GM12878 (cell line): Measurements from ENCODE around the gene UVRAG. TPM values are rescaled to one million over a fixed set of nuclear protein-coding genes. Genes with fewer than 3 reads are reported as not detected.

Experiments used
- CREB1 ChIP-seq: IDR thresholded peaks from 2 replicates; pipeline ENCODE4 v1.6.1; 2012; ENCODE audit warnings: low read depth, mild to moderate bottlenecking, inconsistent platforms
- DPF2 ChIP-seq: fragments of 450-650 bp; IDR thresholded peaks from 2 replicates; pipeline ENCODE4 v1.6.1; 2017; ENCODE audit warnings: mild to moderate bottlenecking
- JUNB ChIP-seq: IDR thresholded peaks from 2 replicates; pipeline ENCODE4 v1.6.1; 2016; ENCODE audit warnings: antibody characterized with exemption, mild to moderate bottlenecking
- LARP7 ChIP-seq: fragments of 450-650 bp; IDR thresholded peaks from 2 replicates; pipeline ENCODE4 v1.6.1; 2017; ENCODE audit warnings: mild to moderate bottlenecking
- PAX5 ChIP-seq: IDR thresholded peaks from 2 replicates; pipeline ENCODE4 v1.6.1; 2011; ENCODE audit warnings: low read depth, low read length, borderline replicate concordance
- RB1 ChIP-seq: fragments of 450-650 bp; formaldehyde crosslinking; IDR thresholded peaks from 2 replicates; pipeline ENCODE4 v1.6.1; 2017; ENCODE audit warnings: mild to moderate bottlenecking, borderline replicate concordance
- TCF3 ChIP-seq: IDR thresholded peaks from 2 replicates; pipeline ENCODE4 v1.6.1; 2012; ENCODE audit warnings: low read depth, mild to moderate bottlenecking, low read length, borderline replicate concordance; ENCODE audit not compliant: insufficient read depth
- polyA plus RNA-seq, 11 experiments: library from polyadenylated mRNA; depleted of rRNA in 4 of 11; unstranded in 6 of 11; stranded (reverse) in 5 of 11; fragments of >200 nt; fragmentation: Nextera tagmentation in 4 of 11; fragmentation: Illumina TruSeq in 1 of 11; extraction: Ambion mirVana in 4 of 11; extraction: Trizol in 1 of 11; gene quantifications; 1 replicate in 1 of 11; 2 replicates in 10 of 11; pipeline versions ENCODE4 v1.2.1 to v1.2.3, GENCODE V29; 2011 to 2016; ENCODE audit warnings: inconsistent platforms in 2 of 11, missing spikeins in 2 of 11, low read depth in 1 of 11
- total RNA-seq, 4 experiments: library from RNA; depleted of rRNA in 3 of 4; stranded (reverse); fragments of >200 nt in 3 of 4; fragmentation: Illumina TruSeq in 1 of 4; extraction: Trizol in 1 of 4; gene quantifications; 2 replicates each; pipeline versions ENCODE4 v1.2.1 to v1.2.3, GENCODE V29; 2013 to 2021
- TF ChIP-seq, protein P1 (sequence below): fragments of 450-650 bp; formaldehyde crosslinking; IDR thresholded peaks from 2 replicates; pipeline ENCODE4 v1.4.0; 2020; ENCODE audit warnings: mild to moderate bottlenecking, moderate library complexity
- TF ChIP-seq, protein P2 (sequence below): IDR thresholded peaks from 2 replicates; pipeline ENCODE4 v1.6.1; 2011; ENCODE audit warnings: low read depth, mild to moderate bottlenecking, low read length, moderate library complexity, borderline replicate concordance; ENCODE audit errors: extremely low read depth
- TF ChIP-seq, protein P3 (sequence below): IDR thresholded peaks from 2 replicates; pipeline ENCODE4 v1.6.1; 2012; ENCODE audit warnings: mild to moderate bottlenecking, low read depth, low read length

The UVRAG gene
- total and polyA plus RNA-seq, 10 of the 15 experiments (the other 5 are each of a cell fraction or from before 2014, with no cell fraction given): 7.0 to 43.4 (median 37.0) TPM

DNA sequence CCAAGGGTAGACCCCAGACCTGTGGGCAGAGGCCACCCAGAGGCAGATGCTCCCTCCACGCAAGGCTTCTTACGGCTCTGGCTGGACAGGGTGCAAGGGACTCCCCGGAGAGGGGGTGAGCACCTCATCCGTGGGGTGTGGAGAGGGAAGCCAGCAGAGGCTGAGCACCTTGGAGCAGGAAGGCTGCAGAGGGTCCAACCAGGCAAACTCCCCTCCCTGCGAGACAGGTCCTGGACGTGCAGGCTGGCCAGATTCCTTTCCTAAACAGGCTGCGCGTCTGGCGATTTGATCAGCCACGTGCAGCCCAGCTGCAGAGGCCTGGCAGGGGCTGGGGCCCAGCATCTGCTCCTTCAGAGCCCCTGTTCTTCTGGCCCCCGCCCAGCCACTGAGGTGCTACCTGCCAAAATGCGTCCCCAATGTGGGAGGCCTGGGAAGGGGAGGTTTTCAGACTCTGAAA, 342.0 kb downstream of the UVRAG start (continued):
- TF ChIP-seq, protein P1, sequence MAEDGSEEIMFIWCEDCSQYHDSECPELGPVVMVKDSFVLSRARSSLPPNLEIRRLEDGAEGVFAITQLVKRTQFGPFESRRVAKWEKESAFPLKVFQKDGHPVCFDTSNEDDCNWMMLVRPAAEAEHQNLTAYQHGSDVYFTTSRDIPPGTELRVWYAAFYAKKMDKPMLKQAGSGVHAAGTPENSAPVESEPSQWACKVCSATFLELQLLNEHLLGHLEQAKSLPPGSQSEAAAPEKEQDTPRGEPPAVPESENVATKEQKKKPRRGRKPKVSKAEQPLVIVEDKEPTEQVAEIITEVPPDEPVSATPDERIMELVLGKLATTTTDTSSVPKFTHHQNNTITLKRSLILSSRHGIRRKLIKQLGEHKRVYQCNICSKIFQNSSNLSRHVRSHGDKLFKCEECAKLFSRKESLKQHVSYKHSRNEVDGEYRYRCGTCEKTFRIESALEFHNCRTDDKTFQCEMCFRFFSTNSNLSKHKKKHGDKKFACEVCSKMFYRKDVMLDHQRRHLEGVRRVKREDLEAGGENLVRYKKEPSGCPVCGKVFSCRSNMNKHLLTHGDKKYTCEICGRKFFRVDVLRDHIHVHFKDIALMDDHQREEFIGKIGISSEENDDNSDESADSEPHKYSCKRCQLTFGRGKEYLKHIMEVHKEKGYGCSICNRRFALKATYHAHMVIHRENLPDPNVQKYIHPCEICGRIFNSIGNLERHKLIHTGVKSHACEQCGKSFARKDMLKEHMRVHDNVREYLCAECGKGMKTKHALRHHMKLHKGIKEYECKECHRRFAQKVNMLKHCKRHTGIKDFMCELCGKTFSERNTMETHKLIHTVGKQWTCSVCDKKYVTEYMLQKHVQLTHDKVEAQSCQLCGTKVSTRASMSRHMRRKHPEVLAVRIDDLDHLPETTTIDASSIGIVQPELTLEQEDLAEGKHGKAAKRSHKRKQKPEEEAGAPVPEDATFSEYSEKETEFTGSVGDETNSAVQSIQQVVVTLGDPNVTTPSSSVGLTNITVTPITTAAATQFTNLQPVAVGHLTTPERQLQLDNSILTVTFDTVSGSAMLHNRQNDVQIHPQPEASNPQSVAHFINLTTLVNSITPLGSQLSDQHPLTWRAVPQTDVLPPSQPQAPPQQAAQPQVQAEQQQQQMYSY (CRISPR knock-in tag): no peak
- TF ChIP-seq, protein P2, sequence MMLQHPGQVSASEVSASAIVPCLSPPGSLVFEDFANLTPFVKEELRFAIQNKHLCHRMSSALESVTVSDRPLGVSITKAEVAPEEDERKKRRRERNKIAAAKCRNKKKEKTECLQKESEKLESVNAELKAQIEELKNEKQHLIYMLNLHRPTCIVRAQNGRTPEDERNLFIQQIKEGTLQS: no peak
- TF ChIP-seq LARP7 (no peak), CREB1 (no peak), DPF2 (no peak), TCF3 (no peak), JUNB (no peak), PAX5 (no peak), RB1 (no peak)
- TF ChIP-seq, protein P3, sequence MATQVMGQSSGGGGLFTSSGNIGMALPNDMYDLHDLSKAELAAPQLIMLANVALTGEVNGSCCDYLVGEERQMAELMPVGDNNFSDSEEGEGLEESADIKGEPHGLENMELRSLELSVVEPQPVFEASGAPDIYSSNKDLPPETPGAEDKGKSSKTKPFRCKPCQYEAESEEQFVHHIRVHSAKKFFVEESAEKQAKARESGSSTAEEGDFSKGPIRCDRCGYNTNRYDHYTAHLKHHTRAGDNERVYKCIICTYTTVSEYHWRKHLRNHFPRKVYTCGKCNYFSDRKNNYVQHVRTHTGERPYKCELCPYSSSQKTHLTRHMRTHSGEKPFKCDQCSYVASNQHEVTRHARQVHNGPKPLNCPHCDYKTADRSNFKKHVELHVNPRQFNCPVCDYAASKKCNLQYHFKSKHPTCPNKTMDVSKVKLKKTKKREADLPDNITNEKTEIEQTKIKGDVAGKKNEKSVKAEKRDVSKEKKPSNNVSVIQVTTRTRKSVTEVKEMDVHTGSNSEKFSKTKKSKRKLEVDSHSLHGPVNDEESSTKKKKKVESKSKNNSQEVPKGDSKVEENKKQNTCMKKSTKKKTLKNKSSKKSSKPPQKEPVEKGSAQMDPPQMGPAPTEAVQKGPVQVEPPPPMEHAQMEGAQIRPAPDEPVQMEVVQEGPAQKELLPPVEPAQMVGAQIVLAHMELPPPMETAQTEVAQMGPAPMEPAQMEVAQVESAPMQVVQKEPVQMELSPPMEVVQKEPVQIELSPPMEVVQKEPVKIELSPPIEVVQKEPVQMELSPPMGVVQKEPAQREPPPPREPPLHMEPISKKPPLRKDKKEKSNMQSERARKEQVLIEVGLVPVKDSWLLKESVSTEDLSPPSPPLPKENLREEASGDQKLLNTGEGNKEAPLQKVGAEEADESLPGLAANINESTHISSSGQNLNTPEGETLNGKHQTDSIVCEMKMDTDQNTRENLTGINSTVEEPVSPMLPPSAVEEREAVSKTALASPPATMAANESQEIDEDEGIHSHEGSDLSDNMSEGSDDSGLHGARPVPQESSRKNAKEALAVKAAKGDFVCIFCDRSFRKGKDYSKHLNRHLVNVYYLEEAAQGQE: no peak
